Astrocyte (in vitro differentiated cells and primary cell): ENCODE results near the gene PTPRU.

Experiments used
- CTCF ChIP-seq: IDR thresholded peaks from 2 replicates; pipeline ENCODE4 v1.5.1; 2011; ENCODE audit warnings: low read depth, mild to moderate bottlenecking, inconsistent platforms, low read length, moderate library complexity; ENCODE audit not compliant: insufficient read depth
- EZH2 ChIP-seq: IDR thresholded peaks from 2 replicates; pipeline ENCODE4 v1.6.1; 2012; ENCODE audit warnings: mild to moderate bottlenecking, low read length, inconsistent platforms; ENCODE audit not compliant: insufficient read depth

GRCh38 chr1:29364101-29364678 lies 127.9 kb downstream of the PTPRU start:
- TF ChIP-seq CTCF (no peak), EZH2 (no peak)
